ENCODE measurements around the gene SLC22A2.

DNA sequence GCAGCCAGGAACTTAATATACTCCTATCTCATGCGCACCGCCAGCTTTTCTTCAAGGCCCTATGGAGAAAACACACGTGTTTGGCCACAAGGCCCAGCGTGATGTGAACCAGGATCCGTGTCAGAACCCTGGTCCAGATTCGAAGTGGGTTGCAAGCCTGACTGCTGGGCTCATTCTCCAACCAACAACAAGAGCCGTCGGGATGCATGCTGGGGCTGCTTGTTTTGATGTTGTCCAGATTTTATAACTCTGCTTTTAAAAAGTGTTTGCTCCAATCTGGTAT lies 463 bp upstream of the SLC22A2 start:
- TF ChIP-seq NR2F1 (conservative IDR thresholded peaks at IDR 0.05) (no peak), BRCA1 (IDR thresholded peaks at IDR 0.05; ENCODE audit: low read depth, low read length) (no peak), EZH2 (IDR thresholded peaks at IDR 0.05; ENCODE audit: borderline replicate concordance, control insufficient read depth, low read depth, low read length) (no peak)

All from GM12878 (cell line).